IPS DF 19.7 (cell line): Measurements from ENCODE around the gene CEL.

Experiments
- DNase-seq: peaks from one replicate; pipeline ENCODE4 v3.0.0-alpha.2; 2013; ENCODE audit warnings: low read depth, low spot score

CEL gene

GRCh38 chr9:133103183-133103986 lies 41.6 kb downstream of the CEL start:
- no peak for DNase-seq

- DNase-seq, result no peak
These were observed 42.3 kb downstream of the CEL start for GRCh38 chr9:133103987-133104505.

DNA sequence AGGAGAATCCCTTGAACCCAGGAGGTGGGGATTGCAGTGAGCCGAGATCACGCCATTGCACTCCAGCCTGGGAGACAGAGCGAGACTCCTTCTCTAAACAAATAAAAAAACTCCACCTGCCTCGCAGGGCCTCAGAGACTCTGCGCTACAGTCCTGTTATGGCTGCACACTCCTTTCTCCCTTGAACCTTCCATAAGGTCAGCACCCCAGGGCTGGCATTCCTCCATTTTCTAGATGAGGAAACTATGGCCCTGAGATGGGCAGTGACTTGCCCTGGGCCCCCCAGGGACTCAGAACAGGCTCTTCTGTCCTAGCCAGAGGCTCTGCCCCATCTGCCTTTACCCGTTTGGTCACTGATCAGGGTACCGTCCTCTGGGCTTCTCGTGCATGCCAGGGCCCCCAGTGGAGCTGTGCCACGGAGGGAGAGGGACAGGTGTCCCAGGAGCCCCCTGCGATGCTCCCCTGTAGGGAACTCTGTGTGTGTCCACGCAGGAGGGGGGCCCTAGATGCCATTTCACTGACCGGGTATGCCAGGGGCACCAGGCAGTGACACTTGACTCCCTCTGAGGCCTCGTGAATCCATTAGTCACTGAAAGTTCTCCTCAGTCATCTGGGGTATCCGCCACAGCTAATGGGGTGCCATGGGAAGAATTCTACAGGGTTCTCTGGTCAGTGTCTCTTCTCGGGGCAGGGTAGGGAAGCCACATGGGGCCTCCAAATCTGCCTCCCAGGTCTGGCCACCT lies 43.1 kb downstream of the CEL start:
- DNase-seq, result no peak

- no peak for DNase-seq
These were observed 43.6 kb downstream of the CEL start for GRCh38 chr9:133105461-133105770.

DNA sequence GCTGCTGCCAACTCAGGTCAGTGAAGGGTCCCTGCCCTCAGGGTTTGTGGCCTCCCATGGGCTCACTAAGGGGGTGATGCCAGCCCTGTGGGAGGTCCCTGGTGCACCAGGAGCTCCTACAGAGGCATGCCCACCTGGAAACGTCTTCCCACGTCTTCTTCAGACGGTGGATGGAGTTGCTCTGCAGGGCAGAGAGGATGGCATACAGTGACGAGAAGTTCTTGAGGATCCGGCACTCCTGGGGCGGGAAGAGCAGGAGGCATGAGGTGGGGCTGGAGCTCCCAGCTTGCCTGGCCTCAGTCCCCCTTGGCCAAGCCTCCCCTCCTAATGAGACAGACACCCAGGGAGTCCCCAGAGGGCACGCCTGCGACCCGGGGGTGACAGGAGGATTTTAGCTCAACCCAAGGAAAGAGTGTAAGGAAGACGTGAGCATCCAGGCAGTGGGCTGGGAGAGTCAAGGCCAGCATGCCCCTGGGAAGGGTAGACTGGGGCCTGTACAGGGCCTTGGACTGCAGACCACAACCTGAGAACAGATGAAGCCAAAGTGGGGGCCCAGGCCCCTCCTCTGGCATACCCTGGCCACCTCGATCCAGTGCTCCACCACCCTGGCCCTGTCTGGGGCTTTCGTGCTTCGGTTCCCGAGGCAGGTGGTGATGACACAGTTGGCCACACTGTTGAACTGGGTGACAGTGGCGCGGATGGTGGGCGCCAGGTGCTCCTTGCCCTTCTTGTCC lies 44.9 kb downstream of the CEL start:
- no peak for DNase-seq

GRCh38 chr9:133107245-133107722 lies 45.5 kb downstream of the CEL start:
- no peak for DNase-seq

GRCh38 chr9:133107961-133108793 lies 46.4 kb downstream of the CEL start:
- DNase-seq, result no peak

GRCh38 chr9:133108794-133109641 lies 47.2 kb downstream of the CEL start:
- DNase-seq, result no peak

DNA sequence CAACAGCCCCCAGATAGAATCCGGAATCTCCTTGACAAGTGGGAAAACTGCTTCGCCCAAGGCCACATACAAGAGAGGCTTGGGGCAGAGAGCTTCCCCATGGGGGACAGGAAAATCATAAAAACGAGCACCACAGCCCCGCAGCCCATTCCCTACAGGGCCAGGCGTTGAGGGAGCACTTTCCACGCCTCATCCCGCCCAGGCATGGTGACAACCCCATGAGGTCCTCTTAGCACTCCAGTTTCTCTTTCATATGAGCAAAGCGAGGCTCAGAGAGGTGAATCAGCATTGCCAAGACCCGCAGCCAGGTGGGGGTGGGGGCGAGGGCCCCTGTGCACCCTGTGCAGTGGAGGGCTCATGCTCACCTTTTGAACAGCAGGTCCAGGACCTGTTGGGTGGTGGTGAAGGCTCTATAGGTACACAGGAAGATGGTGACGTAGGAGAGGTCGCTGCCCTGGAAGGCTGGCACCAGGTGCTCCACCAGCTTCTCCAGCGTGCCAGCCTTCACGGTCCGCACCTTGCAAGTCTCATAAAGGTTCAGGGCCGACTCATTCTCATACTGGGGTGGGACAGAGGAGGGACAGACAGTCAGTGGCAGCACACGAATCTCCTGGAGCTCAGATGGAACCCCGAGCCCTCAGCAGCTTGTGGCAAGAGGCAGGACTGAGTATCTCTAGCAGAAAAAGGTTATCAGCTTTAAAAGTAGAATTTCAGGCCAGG lies 48.3 kb downstream of the CEL start:
- no peak for DNase-seq

GRCh38 chr9:133111808-133112662 lies 50.3 kb downstream of the CEL start:
- no peak for DNase-seq

GRCh38 chr9:133112663-133113026 lies 50.9 kb downstream of the CEL start:
- no peak for DNase-seq

DNA sequence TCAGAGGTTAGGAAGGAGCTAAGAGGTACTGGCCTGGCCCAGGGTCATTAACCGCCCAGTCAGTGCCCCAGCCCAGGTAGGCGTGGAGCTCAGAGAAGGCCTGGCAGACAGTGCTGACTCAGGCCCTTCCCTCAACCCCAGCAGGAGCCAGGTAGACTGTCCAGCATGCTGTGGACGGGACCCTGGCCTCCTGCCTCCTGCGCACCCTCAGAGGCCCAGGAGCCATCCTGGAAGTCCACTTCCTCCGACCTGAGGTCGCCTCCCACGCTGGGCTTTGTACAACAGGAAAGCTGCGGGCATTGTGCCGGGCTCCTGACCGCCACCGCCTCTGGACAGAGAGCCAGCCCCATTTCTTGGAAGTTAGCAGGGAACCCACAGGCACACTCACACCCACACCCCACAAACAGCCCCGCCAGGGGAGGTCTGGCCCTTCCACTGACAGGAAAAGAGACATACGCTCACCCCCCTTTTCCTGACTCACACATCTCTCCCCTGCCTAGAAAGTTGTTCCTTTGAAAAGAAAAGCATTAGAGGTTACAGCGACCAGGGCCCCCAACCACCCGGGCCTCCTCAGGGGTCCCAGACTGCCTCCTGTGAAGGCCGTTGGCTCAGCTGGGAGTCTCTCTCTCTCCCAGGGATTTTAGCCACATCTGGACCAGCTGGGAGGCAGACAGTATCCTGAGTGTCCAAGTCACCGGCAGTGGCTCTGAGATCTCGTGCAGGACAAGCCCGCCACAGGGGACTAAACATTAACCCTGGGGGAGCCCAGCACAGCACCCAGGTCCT lies 51.6 kb downstream of the CEL start:
- no peak for DNase-seq

DNA sequence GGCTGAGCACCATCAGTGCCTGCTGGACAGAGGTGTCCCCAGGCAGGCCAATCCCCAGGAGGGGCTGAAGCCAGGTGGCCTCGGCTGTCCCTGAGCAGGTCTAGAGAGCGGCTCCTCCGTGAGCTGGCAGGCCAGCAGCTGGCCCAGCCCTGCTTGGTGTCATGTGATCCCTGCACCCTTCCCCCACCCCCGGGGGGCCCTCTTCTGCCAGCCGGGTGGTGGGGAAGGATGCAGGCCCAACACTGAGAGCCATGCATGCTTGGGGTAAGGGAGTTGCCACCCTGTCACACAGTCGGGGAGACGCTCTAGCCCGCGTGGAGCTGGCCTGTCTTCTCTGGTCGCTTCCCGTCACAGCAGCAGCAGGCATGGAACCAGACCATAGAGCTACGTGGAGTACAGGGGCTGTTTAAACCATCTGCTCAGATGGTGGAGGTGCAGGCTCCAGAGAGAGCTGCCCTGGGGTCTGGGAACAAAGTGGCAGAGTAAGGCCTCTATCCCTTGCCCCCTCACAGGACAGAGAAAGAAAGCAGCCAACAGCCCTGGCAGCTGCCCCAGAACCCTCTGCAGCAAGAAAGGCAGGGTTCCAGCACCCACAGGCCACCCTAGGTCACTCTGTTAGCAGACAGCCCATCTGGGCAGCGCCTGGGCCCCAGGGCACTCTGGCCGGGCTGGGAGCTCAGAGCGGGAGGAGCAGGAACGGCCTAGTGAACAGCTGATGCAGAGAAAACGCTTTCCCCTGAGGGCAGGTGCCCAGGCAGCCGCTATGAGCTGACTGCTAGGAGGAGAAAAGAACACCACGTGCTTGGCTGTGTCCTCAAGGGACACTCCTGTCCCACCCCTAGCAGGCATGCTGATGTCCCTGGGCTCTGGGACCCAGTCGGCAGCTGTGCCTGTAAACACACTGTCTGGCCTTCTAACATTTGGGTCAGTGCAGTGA lies 52.4 kb downstream of the CEL start:
- DNase-seq, result no peak

- DNase-seq, result no peak
These were observed 53.3 kb downstream of the CEL start for GRCh38 chr9:133114886-133115603.

- no peak for DNase-seq
These were observed 54.0 kb downstream of the CEL start for GRCh38 chr9:133115604-133116345.
